ENCODE results near the gene CD4. TPM values are rescaled to one million over a fixed set of nuclear protein-coding genes. Genes with fewer than 3 reads are reported as not detected.
A peak's percentile ranks its signal among the peaks of the same experiment; 100 is the strongest.

Gene CD4
- total RNA-seq, 4 donors from 2014 or later = 2.9 to 7.0 (median 3.6) TPM

GRCh38 chr12:6817098-6817497 lies 27.8 kb downstream of the CD4 start:
- DNase-seq (ENCODE audit: low spot score in 2 of 2) = no peak
- TF ChIP-seq, protein P1, sequence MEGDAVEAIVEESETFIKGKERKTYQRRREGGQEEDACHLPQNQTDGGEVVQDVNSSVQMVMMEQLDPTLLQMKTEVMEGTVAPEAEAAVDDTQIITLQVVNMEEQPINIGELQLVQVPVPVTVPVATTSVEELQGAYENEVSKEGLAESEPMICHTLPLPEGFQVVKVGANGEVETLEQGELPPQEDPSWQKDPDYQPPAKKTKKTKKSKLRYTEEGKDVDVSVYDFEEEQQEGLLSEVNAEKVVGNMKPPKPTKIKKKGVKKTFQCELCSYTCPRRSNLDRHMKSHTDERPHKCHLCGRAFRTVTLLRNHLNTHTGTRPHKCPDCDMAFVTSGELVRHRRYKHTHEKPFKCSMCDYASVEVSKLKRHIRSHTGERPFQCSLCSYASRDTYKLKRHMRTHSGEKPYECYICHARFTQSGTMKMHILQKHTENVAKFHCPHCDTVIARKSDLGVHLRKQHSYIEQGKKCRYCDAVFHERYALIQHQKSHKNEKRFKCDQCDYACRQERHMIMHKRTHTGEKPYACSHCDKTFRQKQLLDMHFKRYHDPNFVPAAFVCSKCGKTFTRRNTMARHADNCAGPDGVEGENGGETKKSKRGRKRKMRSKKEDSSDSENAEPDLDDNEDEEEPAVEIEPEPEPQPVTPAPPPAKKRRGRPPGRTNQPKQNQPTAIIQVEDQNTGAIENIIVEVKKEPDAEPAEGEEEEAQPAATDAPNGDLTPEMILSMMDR (IDR thresholded peaks at IDR 0.05) = no peak
- TF ChIP-seq POLR2A (IDR thresholded peaks at IDR 0.05) = no peak
- intact Hi-C loops (cut with DNase I; ENCODE audit: low total_unique reads) = loop anchor here (5.0 kb wide), 1 partner anchor 80 kb away; no protein-coding TSS in a partner anchor
- 85 to 89% methylated on average over 7 to 8 of the region's 8 CpGs for WGBS, 2 donors
- no peak overlapping the region for H3K4me3 ChIP-seq (ENCODE audit: low read depth, poor library complexity, severe bottlenecking)

DNA sequence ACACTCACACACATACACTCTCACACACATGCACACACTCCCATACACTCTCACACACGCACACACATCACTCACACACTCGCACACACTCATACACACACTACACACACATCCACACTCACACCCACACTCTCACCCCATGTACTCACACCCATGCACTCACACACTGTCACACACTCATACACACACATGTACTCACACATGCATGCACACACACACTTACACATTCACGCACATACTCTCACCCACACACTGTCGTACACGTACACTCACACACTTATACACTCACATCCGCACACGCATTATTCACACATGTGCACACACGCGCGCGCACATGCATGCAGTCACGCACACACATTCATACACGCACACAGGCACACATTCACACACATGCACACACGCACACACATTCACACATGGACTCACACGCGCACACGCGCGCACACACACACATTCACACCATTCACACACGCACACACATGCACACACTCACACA lies 28.4 kb downstream of the CD4 start:
- TF ChIP-seq POLR2A (IDR thresholded peaks at IDR 0.05) = no peak
- TF ChIP-seq, protein P1 (IDR thresholded peaks at IDR 0.05) = peak in 1 of 3 donors; percentile 59
- intact Hi-C loops (cut with DNase I; ENCODE audit: low total_unique reads) = loop anchor here (5.0 kb wide), 1 partner anchor 80 kb away; no protein-coding TSS in a partner anchor
- WGBS, 2 donors = 80 to 94% methylated on average over 20 of the region's 20 CpGs
- DNase-seq (ENCODE audit: low spot score in 2 of 2) = no peak
- no peak overlapping the region for H3K4me3 ChIP-seq (ENCODE audit: low read depth, poor library complexity, severe bottlenecking)

- 70 to 88% methylated on average over 9 to 10 of the region's 10 CpGs for WGBS, 2 donors
- intact Hi-C loops (cut with DNase I; ENCODE audit: low total_unique reads) = loop anchor here (5.0 kb wide), 1 partner anchor 81 kb away; no protein-coding TSS in a partner anchor
- no peak overlapping the region for H3K4me3 ChIP-seq (ENCODE audit: low read depth, poor library complexity, severe bottlenecking)
- TF ChIP-seq, protein P1 (IDR thresholded peaks at IDR 0.05) = no peak
- no peak for TF ChIP-seq POLR2A (IDR thresholded peaks at IDR 0.05)
- DNase-seq (ENCODE audit: low spot score in 2 of 2) = no peak
Measured at GRCh38 chr12:6818222-6818621, 28.9 kb downstream of the CD4 start.

DNA sequence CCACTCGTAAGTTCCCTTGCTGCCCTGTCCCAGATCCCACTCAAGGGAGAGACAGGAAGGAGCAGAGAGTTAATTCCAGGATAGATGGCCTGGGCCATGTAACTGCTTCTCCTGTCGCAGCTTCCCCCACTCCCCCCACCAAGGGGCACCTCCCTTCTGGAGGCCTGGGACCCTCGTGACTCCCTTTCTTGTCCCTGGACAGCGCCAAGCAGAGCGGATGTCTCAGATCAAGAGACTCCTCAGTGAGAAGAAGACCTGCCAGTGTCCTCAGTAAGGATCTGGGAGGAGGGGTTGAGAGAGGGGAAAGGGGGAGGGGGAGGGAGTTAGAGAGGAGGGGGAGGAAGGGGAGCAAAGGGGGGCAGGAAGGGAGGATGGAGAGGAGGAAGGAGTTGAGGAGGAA lies 29.3 kb downstream of the CD4 start:
- TF ChIP-seq, protein P1 (IDR thresholded peaks at IDR 0.05) = no peak
- no peak for TF ChIP-seq POLR2A (IDR thresholded peaks at IDR 0.05)
- intact Hi-C loops (cut with DNase I; ENCODE audit: low total_unique reads) = loop anchor here (5.0 kb wide), 1 partner anchor 81 kb away; no protein-coding TSS in a partner anchor
- DNase-seq (ENCODE audit: low spot score in 2 of 2) = no peak
- H3K4me3 ChIP-seq (ENCODE audit: low read depth, poor library complexity, severe bottlenecking) = no peak overlapping the region
- 80 to 86% methylated on average over 5 of the region's 5 CpGs for WGBS, 2 donors

GRCh38 chr12:6819106-6820030 lies 30.0 kb downstream of the CD4 start:
- intact Hi-C loops (cut with DNase I; ENCODE audit: low total_unique reads) = loop anchor here (5.0 kb wide), 1 partner anchor 82 kb away; no protein-coding TSS in a partner anchor
- H3K4me3 ChIP-seq (ENCODE audit: low read depth, poor library complexity, severe bottlenecking) = no peak overlapping the region
- WGBS, 2 donors = 78 to 86% methylated on average over 13 of the region's 13 CpGs
- DNase-seq (ENCODE audit: low spot score in 2 of 2) = no peak
- TF ChIP-seq, protein P1 (IDR thresholded peaks at IDR 0.05) = no peak
- no peak for TF ChIP-seq POLR2A (IDR thresholded peaks at IDR 0.05)

Measured in lower leg skin (tissue), 4 donors.